ENCODE results near the gene GCFC2.
"Not testable (repeated sequence)": the region's sequence is repeated elsewhere in the genome, so short reads cannot be mapped to it uniquely, and the experiment has no call there.

The GCFC2 gene

GRCh38 chr2:75710577-75711253 lies at the start of gene GCFC2:
TSS of gene GCFC2 (minus strand) at chr2:75710915. CDS start at chr2:75710855, 60 bp downstream.
- peak; percentile 94 for DNase-seq
- in situ Hi-C loops (cut with MboI; ENCODE audit: low pct_unique_long_range_greater_than_20kb, low sequenced_read_pairs) = no loop called here

GRCh38 chr2:75752828-75753227 lies 42.1 kb upstream of the GCFC2 start:
- no peak for DNase-seq
- in situ Hi-C loops (cut with MboI; ENCODE audit: low pct_unique_long_range_greater_than_20kb, low sequenced_read_pairs) = no loop called here

GRCh38 chr2:75751824-75752468 lies 41.2 kb upstream of the GCFC2 start:
- in situ Hi-C loops (cut with MboI; ENCODE audit: low pct_unique_long_range_greater_than_20kb, low sequenced_read_pairs) = no loop called here
- DNase-seq = no peak

- DNase-seq = no peak
- in situ Hi-C loops (cut with MboI; ENCODE audit: low pct_unique_long_range_greater_than_20kb, low sequenced_read_pairs) = no loop called here
Measured at GRCh38 chr2:75751360-75751759, 40.6 kb upstream of the GCFC2 start.

- DNase-seq = no peak
- in situ Hi-C loops (cut with MboI; ENCODE audit: low pct_unique_long_range_greater_than_20kb, low sequenced_read_pairs) = no loop called here
Measured at GRCh38 chr2:75737961-75738360, 27.2 kb upstream of the GCFC2 start.

GRCh38 chr2:75736276-75736675 lies 25.6 kb upstream of the GCFC2 start:
- DNase-seq = no peak
- in situ Hi-C loops (cut with MboI; ENCODE audit: low pct_unique_long_range_greater_than_20kb, low sequenced_read_pairs) = no loop called here

GRCh38 chr2:75729861-75730260 lies 19.1 kb upstream of the GCFC2 start:
- in situ Hi-C loops (cut with MboI; ENCODE audit: low pct_unique_long_range_greater_than_20kb, low sequenced_read_pairs) = no loop called here
- peak; percentile 41 for DNase-seq

- DNase-seq = no peak
- in situ Hi-C loops (cut with MboI; ENCODE audit: low pct_unique_long_range_greater_than_20kb, low sequenced_read_pairs) = no loop called here
Measured at GRCh38 chr2:75728614-75729419, 18.1 kb upstream of the GCFC2 start.

- no peak for DNase-seq
- in situ Hi-C loops (cut with MboI; ENCODE audit: low pct_unique_long_range_greater_than_20kb, low sequenced_read_pairs) = no loop called here
Measured at GRCh38 chr2:75722687-75723086, 12.0 kb upstream of the GCFC2 start.

GRCh38 chr2:75720525-75720924 lies 9.8 kb upstream of the GCFC2 start:
- in situ Hi-C loops (cut with MboI; ENCODE audit: low pct_unique_long_range_greater_than_20kb, low sequenced_read_pairs) = no loop called here
- DNase-seq = no peak

GRCh38 chr2:75719616-75720015 lies 8.9 kb upstream of the GCFC2 start:
- no peak for DNase-seq
- in situ Hi-C loops (cut with MboI; ENCODE audit: low pct_unique_long_range_greater_than_20kb, low sequenced_read_pairs) = no loop called here

GRCh38 chr2:75716406-75716805 lies 5.7 kb upstream of the GCFC2 start:
- in situ Hi-C loops (cut with MboI; ENCODE audit: low pct_unique_long_range_greater_than_20kb, low sequenced_read_pairs) = no loop called here
- no peak for DNase-seq

- in situ Hi-C loops (cut with MboI; ENCODE audit: low pct_unique_long_range_greater_than_20kb, low sequenced_read_pairs) = not testable (repeated sequence)
Measured at GRCh38 chr2:75711590-75711989, 875 bp upstream of the GCFC2 start.

GRCh38 chr2:75710220-75710576 lies 517 bp downstream of the GCFC2 start:
- no peak for DNase-seq
- in situ Hi-C loops (cut with MboI; ENCODE audit: low pct_unique_long_range_greater_than_20kb, low sequenced_read_pairs) = no loop called here

More at GRCh38 chr2:75711590-75711989, 875 bp upstream of the GCFC2 start:
- not testable (repeated sequence) for DNase-seq

- peak; percentile 28 for DNase-seq
- in situ Hi-C loops (cut with MboI; ENCODE audit: low pct_unique_long_range_greater_than_20kb, low sequenced_read_pairs) = no loop called here
Measured at GRCh38 chr2:75709297-75709696, 1.4 kb downstream of the GCFC2 start.

GRCh38 chr2:75707901-75708300 lies 2.8 kb downstream of the GCFC2 start:
- DNase-seq = no peak

GRCh38 chr2:75705921-75706320 lies 4.8 kb downstream of the GCFC2 start:
- in situ Hi-C loops (cut with MboI; ENCODE audit: low pct_unique_long_range_greater_than_20kb, low sequenced_read_pairs) = no loop called here
- peak; percentile 48 for DNase-seq

More at GRCh38 chr2:75707901-75708300, 2.8 kb downstream of the GCFC2 start:
- in situ Hi-C loops (cut with MboI; ENCODE audit: low pct_unique_long_range_greater_than_20kb, low sequenced_read_pairs) = no loop called here

- in situ Hi-C loops (cut with MboI; ENCODE audit: low pct_unique_long_range_greater_than_20kb, low sequenced_read_pairs) = no loop called here
Measured at GRCh38 chr2:75703589-75704287, 7.0 kb downstream of the GCFC2 start.

GRCh38 chr2:75702593-75702992 lies 8.1 kb downstream of the GCFC2 start:
- no peak for DNase-seq
- in situ Hi-C loops (cut with MboI; ENCODE audit: low pct_unique_long_range_greater_than_20kb, low sequenced_read_pairs) = no loop called here

More at GRCh38 chr2:75703589-75704287, 7.0 kb downstream of the GCFC2 start:
- no peak for DNase-seq
